Neural crest cell (in vitro differentiated cells): Measurements from ENCODE around the gene IMPG2. TPM values are rescaled to one million over a fixed set of nuclear protein-coding genes. Genes with fewer than 3 reads are reported as not detected.
A peak's percentile ranks its signal among the peaks of the same experiment; 100 is the strongest.

ENCODE experiments used
- DNase-seq: peaks from one replicate; pipeline ENCODE4 v3.0.0; 2021; ENCODE audit warnings: low read depth, mixed read lengths, low spot score
- H3K27ac Mint-ChIP-seq: one replicate; pipeline ENCODE4 v1.8.0; 2021; ENCODE audit warnings: mild to moderate bottlenecking, mixed read lengths; ENCODE audit not compliant: unreplicated experiment
- H3K27me3 Mint-ChIP-seq: 2 replicates; pipeline ENCODE4 v1.8.0; 2021; ENCODE audit warnings: low read depth, mild to moderate bottlenecking, mixed read lengths
- H3K36me3 Mint-ChIP-seq: 2 replicates; pipeline ENCODE4 v1.8.0; 2021; ENCODE audit warnings: low read depth, mild to moderate bottlenecking, mixed read lengths
- H3K4me1 Mint-ChIP-seq: 2 replicates; pipeline ENCODE4 v1.8.0; 2021; ENCODE audit warnings: mixed read lengths
- H3K4me3 Mint-ChIP-seq: one replicate; pipeline ENCODE4 v1.8.0; 2021; ENCODE audit warnings: mild to moderate bottlenecking, mixed read lengths
- H3K9me3 Mint-ChIP-seq: 2 replicates; pipeline ENCODE4 v1.8.0; 2021; ENCODE audit warnings: mixed read lengths
- total RNA-seq: library from RNA; stranded (reverse); gene quantifications from 2 replicates; pipeline ENCODE4 v1.2.1, GENCODE V29; 2021
- TF ChIP-seq, protein P1 (sequence below): fragments of 200-600 bp; sonication (generic); conservative IDR thresholded peaks from 2 replicates; pipeline ENCODE4 v1.5.0; 2021; ENCODE audit warnings: antibody characterized with exemption, mild to moderate bottlenecking

Gene IMPG2
- total RNA-seq, 1 donor from 2014 or later = 0.40 TPM

DNA sequence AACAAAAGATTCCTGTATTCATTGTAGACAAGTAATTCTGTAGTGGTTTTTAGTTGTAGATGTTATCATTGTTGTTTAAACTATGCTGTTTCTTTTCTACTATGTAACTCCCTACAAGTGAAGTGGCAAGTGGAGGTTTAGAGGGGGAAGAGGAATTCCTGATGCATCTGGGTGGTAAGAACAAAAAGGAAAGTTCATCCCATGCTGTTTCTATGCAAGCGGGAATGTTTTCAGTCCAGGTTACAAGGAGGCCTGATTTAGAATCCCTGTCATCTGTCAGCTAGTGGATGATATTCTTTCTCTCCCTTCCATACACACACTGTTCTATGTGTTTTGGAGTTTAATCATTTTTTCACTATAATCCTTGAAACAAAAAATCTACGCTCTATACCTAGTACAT lies 67.4 kb downstream of the IMPG2 start:
- Mint-ChIP-seq H3K4me1 (peaks cover 38% of the 10 kb centered on the region), H3K27ac (no peak overlapping the region)
- TF ChIP-seq, protein P1, sequence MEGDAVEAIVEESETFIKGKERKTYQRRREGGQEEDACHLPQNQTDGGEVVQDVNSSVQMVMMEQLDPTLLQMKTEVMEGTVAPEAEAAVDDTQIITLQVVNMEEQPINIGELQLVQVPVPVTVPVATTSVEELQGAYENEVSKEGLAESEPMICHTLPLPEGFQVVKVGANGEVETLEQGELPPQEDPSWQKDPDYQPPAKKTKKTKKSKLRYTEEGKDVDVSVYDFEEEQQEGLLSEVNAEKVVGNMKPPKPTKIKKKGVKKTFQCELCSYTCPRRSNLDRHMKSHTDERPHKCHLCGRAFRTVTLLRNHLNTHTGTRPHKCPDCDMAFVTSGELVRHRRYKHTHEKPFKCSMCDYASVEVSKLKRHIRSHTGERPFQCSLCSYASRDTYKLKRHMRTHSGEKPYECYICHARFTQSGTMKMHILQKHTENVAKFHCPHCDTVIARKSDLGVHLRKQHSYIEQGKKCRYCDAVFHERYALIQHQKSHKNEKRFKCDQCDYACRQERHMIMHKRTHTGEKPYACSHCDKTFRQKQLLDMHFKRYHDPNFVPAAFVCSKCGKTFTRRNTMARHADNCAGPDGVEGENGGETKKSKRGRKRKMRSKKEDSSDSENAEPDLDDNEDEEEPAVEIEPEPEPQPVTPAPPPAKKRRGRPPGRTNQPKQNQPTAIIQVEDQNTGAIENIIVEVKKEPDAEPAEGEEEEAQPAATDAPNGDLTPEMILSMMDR = no peak

GRCh38 chr3:101252307-101252706 lies 68.1 kb downstream of the IMPG2 start:
- Mint-ChIP-seq H3K27me3 (no peaks in the 10 kb centered on the region), H3K4me3 (no peak overlapping the region), H3K36me3 (peaks cover 5% of the 10 kb centered on the region), H3K27ac (no peak overlapping the region), H3K4me1 (peaks cover 38% of the 10 kb centered on the region), H3K9me3 (peaks cover 7% of the 10 kb centered on the region)
- TF ChIP-seq, protein P1 = no peak
- DNase-seq = no peak

More for the DNA sequence above, 67.4 kb downstream of the IMPG2 start:
- DNase-seq = no peak
- Mint-ChIP-seq H3K36me3 (peaks cover 5% of the 10 kb centered on the region), H3K9me3 (peaks cover 7% of the 10 kb centered on the region), H3K4me3 (no peak overlapping the region), H3K27me3 (no peaks in the 10 kb centered on the region)

- Mint-ChIP-seq H3K9me3 (peaks cover 7% of the 10 kb centered on the region), H3K4me1 (peaks cover 37% of the 10 kb centered on the region), H3K36me3 (peaks cover 5% of the 10 kb centered on the region), H3K4me3 (no peak overlapping the region), H3K27me3 (no peaks in the 10 kb centered on the region), H3K27ac (no peak overlapping the region)
- no peak for DNase-seq
- TF ChIP-seq, protein P1 = no peak
Observed at GRCh38 chr3:101251441-101251840, 68.9 kb downstream of the IMPG2 start.

GRCh38 chr3:101249522-101249921 lies 70.9 kb downstream of the IMPG2 start:
- no peak for DNase-seq
- Mint-ChIP-seq H3K4me3 (no peak overlapping the region), H3K9me3 (peaks cover 7% of the 10 kb centered on the region), H3K27me3 (no peaks in the 10 kb centered on the region), H3K4me1 (peaks cover 33% of the 10 kb centered on the region), H3K27ac (peak overlapping the region; percentile 45), H3K36me3 (peaks cover 9% of the 10 kb centered on the region)
- TF ChIP-seq, protein P1 = no peak

GRCh38 chr3:101248736-101249135 lies 71.6 kb downstream of the IMPG2 start:
- DNase-seq = peak; percentile 8
- Mint-ChIP-seq H3K4me1 (peaks cover 33% of the 10 kb centered on the region), H3K27me3 (no peaks in the 10 kb centered on the region), H3K36me3 (peaks cover 13% of the 10 kb centered on the region), H3K9me3 (peaks cover 7% of the 10 kb centered on the region), H3K27ac (peak overlapping the region; percentile 88), H3K4me3 (no peak overlapping the region)
- TF ChIP-seq, protein P1 = no peak

DNA sequence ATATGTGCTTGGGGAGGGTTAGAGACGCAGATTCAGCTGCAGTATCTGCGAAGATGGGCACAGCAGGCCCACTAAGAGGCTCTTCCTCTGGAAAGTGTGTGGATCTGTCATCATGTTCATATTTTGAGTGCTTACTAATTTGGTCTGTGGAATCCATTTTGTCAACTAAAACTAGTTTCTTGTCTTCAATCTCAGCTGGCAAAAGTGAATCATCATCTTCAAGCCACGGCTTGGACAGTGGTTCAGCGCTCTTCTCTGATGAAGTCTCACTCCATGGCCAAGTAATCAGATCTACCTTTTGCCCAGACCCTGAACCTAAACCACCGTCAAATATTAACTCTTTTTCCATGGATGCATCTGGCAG lies 76.2 kb downstream of the IMPG2 start:
- Mint-ChIP-seq H3K4me3 (no peak overlapping the region), H3K27me3 (no peaks in the 10 kb centered on the region), H3K36me3 (peaks cover 17% of the 10 kb centered on the region), H3K4me1 (peaks cover 12% of the 10 kb centered on the region), H3K27ac (no peak overlapping the region), H3K9me3 (peaks cover 7% of the 10 kb centered on the region)
- TF ChIP-seq, protein P1 = no peak
- DNase-seq = no peak
